ENCODE results near the gene CBLN1.

GRCh38 chr16:49275050-49275730 is 6.4 kb downstream of the CBLN1 start:
- TF ChIP-seq CTCF (IDR thresholded peaks at IDR 0.05) = no peak
- TF ChIP-seq EP300 (IDR thresholded peaks at IDR 0.05) = no peak
- no peak for TF ChIP-seq POLR2A (IDR thresholded peaks at IDR 0.05)
- no peak for TF ChIP-seq POLR2AphosphoS5 (IDR thresholded peaks at IDR 0.05)
